Panc1 (cell line): ENCODE measurements around the gene TNS4.

Source experiments
- POLR2AphosphoS5 ChIP-seq: IDR thresholded peaks from 2 replicates; pipeline ENCODE4 v1.6.1; 2012; ENCODE audit warnings: mild to moderate bottlenecking, low read depth, low read length, moderate library complexity
- TF ChIP-seq, protein P1 (sequence below): fragments of 450-650 bp; IDR thresholded peaks from 2 replicates; pipeline ENCODE4 v1.5.1; 2017; ENCODE audit warnings: mild to moderate bottlenecking

GRCh38 chr17:40427002-40427491 lies 74.4 kb downstream of the TNS4 start:
- TF ChIP-seq, protein P1, sequence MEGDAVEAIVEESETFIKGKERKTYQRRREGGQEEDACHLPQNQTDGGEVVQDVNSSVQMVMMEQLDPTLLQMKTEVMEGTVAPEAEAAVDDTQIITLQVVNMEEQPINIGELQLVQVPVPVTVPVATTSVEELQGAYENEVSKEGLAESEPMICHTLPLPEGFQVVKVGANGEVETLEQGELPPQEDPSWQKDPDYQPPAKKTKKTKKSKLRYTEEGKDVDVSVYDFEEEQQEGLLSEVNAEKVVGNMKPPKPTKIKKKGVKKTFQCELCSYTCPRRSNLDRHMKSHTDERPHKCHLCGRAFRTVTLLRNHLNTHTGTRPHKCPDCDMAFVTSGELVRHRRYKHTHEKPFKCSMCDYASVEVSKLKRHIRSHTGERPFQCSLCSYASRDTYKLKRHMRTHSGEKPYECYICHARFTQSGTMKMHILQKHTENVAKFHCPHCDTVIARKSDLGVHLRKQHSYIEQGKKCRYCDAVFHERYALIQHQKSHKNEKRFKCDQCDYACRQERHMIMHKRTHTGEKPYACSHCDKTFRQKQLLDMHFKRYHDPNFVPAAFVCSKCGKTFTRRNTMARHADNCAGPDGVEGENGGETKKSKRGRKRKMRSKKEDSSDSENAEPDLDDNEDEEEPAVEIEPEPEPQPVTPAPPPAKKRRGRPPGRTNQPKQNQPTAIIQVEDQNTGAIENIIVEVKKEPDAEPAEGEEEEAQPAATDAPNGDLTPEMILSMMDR = no peak
- TF ChIP-seq POLR2AphosphoS5 = no peak
